Measurements from ENCODE around the gene DIO3.

DIO3 gene

DNA sequence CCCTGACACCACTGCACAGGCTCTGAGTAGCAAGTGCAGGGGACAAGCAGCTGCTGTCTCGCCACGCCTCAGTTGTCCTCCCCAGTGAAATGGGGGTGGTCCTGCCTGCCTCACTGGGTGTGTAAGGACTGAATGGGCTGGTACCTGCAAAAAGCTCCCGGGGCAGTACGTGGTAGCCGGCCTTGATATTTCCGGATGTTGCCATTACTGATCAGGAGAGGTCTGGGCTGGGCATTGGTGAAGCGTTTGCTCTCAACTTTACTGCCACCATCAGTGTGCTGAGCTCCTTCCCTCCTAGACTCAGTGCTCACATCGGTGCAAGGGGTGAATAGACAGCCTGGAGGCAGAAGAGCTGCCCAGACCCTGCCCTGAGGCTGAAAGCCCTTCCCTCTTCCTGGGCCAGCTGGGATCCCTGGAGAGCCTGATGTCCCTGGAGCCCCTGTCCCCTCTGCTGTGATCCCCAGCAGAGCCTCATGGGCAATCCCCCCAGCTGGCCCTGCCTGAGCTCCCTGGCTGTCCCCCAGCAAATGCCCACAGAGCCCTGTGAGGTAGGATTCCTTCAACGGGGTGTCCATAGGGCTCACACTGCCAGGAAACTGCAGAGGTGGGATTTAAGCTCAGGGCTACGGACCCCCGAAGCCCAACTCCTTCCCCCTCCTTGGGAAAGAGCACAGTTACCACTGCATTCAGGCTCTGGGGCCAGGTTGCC lies 18.2 kb downstream of the DIO3 start:
- in situ Hi-C loops (cut with MboI; ENCODE audit: low sequenced_read_pairs) = no loop called here

DNA sequence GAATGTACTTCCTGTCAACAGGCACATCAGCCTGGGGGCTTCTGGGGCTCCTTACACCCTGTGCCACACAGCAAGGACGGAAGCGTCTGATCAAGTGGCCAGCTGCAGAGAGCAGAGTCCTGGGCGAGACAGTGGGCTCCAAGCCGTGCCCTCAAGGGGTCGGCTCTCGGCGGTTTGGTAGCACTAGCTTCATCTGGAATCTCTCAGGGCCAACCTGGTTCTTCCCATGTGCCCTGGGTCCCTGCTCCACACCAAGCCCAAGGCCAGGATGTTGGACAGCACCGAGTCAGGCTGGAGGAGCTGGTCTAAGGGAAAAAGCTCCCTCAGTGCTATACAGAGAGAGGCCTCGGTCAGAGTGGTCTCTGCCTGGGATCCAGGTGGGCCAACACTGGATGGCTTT lies 20.5 kb downstream of the DIO3 start:
- in situ Hi-C loops (cut with MboI; ENCODE audit: low sequenced_read_pairs) = no loop called here

DNA sequence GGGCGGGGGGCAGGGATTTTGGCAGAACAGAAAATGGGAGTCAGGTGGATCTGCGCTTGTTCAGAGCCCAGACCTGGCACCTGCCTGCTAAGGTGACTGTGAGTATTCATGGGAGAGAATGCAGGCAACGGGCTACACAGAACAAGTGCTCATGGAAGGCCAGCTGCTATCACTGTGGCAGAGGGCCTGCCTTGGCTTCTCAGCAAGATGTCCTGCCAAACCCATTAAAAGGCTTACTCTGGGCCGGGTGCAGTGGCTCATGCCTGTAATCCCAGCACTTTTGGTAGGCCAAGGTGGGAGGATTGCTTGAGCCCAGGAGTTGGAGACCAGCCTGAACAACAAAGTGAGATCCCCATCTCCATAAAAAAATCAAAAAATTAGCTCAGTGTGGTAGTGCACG lies 21.0 kb downstream of the DIO3 start:
- in situ Hi-C loops (cut with MboI; ENCODE audit: low sequenced_read_pairs) = no loop called here

- in situ Hi-C loops (cut with MboI; ENCODE audit: low sequenced_read_pairs) = no loop called here
Measured at GRCh38 chr14:101583006-101583714, 21.9 kb downstream of the DIO3 start.

DNA sequence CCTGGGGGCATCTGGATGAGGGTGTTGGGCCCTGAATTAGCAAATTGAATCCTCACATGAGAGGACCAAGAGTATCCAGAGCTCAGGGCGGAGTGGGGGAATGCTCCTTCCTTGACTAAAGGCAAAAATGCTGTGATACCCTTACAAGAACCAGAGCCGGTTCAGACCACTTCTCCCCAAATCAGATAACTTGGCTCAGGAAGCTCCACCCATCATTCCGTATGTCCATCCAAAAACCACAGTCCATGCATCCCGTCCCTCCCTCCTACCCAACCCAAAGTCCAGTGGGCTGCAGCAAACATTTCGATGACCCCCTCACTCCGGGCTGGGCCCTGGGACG lies 22.4 kb downstream of the DIO3 start:
- in situ Hi-C loops (cut with MboI; ENCODE audit: low sequenced_read_pairs) = no loop called here

DNA sequence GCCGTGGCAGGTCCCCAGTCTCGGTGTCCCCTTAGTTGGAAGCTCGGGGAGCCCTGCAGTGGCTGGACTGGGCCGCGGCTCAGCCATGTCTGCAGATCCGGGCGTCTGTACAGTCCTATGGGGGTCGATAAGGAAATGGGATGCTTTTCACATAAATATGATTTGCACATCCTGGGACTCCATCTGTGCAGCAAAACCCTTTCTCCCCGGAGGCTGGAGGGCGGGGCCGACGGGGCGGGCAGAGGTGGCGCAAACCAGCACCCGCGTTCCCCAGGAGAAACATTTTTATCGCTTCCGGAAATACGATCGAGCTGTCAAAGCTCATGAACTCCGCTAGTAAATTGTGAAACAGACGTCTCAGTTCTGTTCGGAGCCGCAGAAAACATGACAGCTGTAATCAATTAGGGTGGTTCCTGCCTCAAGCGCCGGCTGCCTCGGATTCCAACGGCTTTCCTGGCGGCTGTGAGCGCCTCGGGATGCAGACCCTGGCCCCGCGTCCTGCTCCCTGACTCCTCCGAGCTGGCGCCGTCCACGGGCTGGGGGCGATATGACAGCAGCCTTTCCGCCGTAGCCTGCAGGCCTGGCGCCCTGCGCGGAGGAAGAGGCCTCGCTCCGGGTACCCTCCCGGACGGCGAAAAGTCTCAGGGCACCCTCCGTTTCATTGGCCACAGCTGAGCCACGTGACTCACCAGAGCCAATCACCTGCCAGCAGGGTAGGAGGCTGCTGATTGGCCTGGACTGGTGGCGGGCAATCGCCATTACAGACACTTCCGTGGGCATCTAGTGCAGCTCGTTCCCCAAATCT lies 23.0 kb downstream of the DIO3 start:
- in situ Hi-C loops (cut with MboI; ENCODE audit: low sequenced_read_pairs) = no loop called here

DNA sequence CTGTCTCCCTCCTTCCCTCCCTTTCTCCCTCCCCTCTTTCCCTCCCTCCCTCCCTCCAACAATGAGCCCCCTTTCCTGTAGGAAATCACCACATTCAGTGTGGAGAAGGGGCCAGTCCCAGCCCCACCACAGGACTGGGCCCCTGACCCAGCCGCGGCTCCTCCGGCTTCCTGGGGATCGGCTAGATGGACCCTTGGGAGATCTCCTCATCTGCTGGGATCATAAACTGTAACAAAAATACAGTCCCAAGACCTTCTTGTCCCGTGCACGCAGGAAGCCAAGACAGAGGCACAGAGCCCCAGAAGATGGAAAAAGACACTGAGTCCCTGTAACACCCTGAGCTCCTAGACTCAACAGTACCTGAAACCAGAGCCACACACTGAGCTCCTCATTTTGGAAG lies 23.9 kb downstream of the DIO3 start:
- in situ Hi-C loops (cut with MboI; ENCODE audit: low sequenced_read_pairs) = no loop called here

DNA sequence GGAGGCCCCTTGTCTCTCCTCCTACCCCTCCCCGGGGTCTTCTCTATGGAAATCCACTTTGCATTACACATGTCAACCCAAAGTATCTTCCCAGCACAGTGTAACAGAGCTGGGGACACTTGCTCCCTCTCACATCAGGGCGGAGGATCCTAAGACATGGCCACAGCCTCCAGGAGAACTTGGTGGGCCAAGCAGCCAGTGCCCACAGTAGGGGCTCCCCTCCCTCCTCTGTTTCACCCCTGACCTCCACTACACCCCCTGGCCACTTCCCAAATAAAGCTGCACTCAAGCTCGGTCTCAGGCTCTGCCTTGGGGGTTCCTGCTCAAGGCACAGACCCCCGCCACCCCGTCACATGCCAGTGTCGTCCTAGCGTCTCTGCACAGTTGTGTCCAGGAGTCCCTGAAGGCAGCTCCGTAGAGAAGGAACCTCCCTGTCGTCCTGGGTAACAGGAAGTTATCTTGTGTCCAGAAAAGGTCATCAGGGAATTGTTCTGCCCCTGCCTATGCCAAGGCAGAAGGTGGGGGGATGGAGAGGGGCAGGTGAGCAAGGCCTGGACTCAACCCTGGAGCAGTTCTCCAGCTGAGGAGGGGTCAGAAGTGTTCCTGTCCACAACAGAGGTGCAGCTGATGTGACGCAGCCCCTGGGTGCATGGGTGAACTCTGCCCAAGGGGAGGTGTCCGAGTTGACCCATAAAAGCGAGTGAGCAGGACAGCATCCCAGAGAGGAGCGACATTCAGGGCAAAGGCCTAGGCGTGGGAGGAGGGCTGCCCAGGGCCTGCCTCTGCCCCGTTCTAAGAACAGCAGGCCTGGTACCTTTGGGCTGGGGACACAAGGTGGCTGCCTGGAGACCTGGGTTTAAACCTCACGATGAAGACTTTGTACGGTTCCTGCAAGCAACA lies 25.5 kb downstream of the DIO3 start:
- in situ Hi-C loops (cut with MboI; ENCODE audit: low sequenced_read_pairs) = no loop called here

GRCh38 chr14:101587441-101587911 lies 26.2 kb downstream of the DIO3 start:
- in situ Hi-C loops (cut with MboI; ENCODE audit: low sequenced_read_pairs) = no loop called here

- in situ Hi-C loops (cut with MboI; ENCODE audit: low sequenced_read_pairs) = no loop called here
Measured at GRCh38 chr14:101588286-101588975, 27.1 kb downstream of the DIO3 start.

- in situ Hi-C loops (cut with MboI; ENCODE audit: low sequenced_read_pairs) = no loop called here
Measured at GRCh38 chr14:101588990-101589389, 27.7 kb downstream of the DIO3 start.

- in situ Hi-C loops (cut with MboI; ENCODE audit: low sequenced_read_pairs) = no loop called here
Measured at GRCh38 chr14:101589486-101590015, 28.3 kb downstream of the DIO3 start.

DNA sequence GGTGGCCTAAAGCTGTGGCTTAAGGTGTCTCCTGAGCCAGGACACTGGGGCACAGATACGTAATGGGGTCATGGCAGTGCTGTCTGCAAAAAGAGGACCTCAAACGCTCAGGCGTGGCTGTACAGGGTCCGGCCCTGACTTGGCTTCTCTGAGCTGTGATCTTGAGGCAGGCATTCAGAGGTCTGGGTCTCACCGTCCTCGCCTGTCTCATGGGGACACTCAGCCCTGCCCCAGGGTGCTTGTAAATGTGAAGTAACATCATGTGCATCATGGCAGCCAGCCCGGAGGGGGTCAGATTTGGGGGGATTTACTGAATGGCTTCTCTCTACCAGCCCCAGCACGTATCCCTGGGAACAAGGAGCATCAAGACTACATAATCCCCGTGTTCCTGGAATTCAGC lies 28.8 kb downstream of the DIO3 start:
- in situ Hi-C loops (cut with MboI; ENCODE audit: low sequenced_read_pairs) = no loop called here

DNA sequence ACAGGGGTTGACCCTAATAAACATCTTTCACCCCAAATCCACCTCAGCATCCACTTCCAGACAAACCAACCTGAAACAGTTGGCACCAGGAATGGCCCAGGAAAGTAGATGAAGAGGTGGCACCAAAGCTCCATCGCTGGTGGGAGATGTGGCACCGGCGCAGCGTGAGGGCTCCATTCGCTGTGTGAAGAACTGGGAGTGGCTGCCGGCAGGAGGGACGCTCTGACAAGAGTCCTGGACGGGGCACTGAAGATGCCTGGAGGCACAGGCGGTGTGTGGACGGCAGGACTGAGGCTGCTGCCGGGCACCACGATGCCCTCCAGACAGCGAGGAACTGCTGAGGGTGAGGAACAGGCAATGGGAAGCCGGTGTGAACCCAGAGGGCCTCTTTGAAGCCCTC lies 29.3 kb downstream of the DIO3 start:
- in situ Hi-C loops (cut with MboI; ENCODE audit: low sequenced_read_pairs) = no loop called here

- in situ Hi-C loops (cut with MboI; ENCODE audit: low sequenced_read_pairs) = no loop called here
Measured at GRCh38 chr14:101591121-101591520, 29.8 kb downstream of the DIO3 start.

DNA sequence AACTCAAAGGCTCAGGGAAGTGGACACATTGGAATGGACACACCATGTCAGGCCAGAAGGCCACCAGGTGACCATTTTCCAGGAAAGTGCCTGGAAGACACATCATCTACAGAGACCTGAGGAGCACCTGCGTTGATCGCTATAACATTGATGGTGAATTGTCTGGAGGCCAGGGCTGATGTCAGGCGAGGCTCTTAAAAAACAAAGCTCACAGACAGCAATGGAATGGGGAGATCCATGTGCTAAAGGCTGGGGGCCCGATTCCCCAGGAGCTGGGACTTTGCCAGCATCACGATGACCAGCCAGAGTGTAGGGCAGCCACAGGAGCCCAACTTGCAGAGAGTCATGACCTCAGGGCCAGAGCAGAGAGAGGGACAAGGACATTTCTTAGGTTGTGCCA lies 30.3 kb downstream of the DIO3 start:
- in situ Hi-C loops (cut with MboI; ENCODE audit: low sequenced_read_pairs) = no loop called here

GRCh38 chr14:101593411-101594238 lies 32.3 kb downstream of the DIO3 start:
- in situ Hi-C loops (cut with MboI; ENCODE audit: low sequenced_read_pairs) = no loop called here

DNA sequence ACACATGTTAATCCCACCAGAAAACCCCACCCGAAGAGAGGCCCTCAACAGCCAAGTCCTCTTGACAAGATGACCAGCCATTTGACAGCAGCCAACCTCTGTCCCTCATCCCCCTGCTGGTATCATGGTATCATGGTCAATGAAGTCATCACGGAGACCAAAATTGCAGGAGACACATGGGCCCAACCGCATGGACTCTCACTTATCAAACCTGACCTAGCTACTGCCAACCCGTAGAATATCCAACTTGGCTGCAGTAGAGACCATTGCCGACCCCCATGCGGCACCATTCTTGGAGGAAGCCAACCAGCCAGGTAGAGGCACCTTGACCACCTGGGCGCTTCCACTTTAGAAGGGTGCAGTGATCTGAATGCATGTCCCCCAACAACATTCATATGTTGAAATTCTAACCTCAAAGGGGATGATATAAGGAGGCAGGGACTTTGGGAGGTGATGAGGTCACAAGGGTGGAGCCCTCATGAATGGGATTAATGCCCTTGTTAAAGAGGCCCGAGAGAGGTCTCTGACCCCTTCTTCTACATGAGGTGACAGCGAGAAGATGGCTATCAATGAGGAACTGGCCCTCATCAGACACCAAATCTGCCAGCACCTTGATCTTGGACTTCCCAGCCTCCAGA lies 33.3 kb downstream of the DIO3 start:
- in situ Hi-C loops (cut with MboI; ENCODE audit: low sequenced_read_pairs) = no loop called here

DNA sequence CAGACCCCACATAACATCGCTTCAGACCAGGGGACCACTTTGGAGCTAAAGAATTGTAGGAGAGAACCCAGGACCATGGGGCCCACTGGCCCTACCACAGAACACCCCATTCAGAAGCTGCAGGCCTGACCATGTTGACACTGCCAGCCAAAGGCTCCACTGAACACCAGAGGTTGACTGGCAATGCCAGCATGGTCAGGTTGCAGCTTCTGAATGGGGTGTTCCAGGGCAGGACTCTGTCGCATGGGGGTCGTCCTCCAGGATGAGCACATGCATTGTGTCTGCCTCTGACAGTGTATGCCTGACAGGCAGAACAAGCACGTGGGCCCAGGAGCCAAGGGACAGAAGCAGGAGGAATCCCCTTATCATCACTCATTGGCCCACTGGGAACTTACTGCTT lies 34.1 kb downstream of the DIO3 start:
- in situ Hi-C loops (cut with MboI; ENCODE audit: low sequenced_read_pairs) = no loop called here

Data from HL-60/S4 treated with retinoic acid at 250 ng/mL for 4 days and 3 days (cell line).